ENCODE measurements around the gene ACSS2.

DNA sequence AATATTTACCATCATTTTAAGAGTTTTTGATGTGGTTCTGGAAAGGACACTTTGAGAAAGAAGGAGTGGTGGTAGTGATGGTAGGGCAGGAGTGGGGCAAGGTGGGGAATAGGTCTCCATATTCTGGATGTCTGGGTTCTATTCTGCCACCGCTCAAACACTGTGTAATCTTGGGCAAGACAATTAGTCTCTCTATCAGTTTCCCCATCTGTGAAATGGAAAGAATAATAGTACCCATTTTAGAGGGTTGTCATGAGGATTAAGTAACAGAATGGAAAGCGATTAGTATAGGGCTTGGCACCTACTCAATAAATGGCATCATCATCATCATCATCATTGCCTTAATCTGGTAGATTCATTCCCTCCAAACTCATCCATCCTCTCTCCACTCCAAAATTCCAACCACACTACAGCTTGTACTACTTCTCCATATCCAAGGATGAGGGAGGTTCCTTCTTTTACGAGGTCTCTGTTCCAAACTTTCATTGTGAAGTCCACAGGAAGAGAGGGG, 2.8 kb upstream of the ACSS2 start:
- TF ChIP-seq, protein P1, sequence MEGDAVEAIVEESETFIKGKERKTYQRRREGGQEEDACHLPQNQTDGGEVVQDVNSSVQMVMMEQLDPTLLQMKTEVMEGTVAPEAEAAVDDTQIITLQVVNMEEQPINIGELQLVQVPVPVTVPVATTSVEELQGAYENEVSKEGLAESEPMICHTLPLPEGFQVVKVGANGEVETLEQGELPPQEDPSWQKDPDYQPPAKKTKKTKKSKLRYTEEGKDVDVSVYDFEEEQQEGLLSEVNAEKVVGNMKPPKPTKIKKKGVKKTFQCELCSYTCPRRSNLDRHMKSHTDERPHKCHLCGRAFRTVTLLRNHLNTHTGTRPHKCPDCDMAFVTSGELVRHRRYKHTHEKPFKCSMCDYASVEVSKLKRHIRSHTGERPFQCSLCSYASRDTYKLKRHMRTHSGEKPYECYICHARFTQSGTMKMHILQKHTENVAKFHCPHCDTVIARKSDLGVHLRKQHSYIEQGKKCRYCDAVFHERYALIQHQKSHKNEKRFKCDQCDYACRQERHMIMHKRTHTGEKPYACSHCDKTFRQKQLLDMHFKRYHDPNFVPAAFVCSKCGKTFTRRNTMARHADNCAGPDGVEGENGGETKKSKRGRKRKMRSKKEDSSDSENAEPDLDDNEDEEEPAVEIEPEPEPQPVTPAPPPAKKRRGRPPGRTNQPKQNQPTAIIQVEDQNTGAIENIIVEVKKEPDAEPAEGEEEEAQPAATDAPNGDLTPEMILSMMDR (IDR thresholded peaks at IDR 0.05) = no peak
- TF ChIP-seq POLR2A (IDR thresholded peaks at IDR 0.05) = no peak
